Right cardiac atrium (tissue), 5 donors: Measurements from ENCODE around the gene PRIM2. TPM values are rescaled to one million over a fixed set of nuclear protein-coding genes. Genes with fewer than 3 reads are reported as not detected.
"Not testable (repeated sequence)": the region's sequence is repeated elsewhere in the genome, so short reads cannot be mapped to it uniquely, and the experiment has no call there.

Experiments used
- ATAC-seq, 2 donors: fragments of 200-7000 bp; cut with Tn5 transposase; one replicate each; pipeline versions ENCODE4 v1.8.0 to v1.9.1; 2020; ENCODE audit warnings: moderate library complexity in 2 of 2, mild to moderate bottlenecking in 1 of 2
- DNase-seq, 3 donors: peaks; one replicate each; pipeline ENCODE4 v3.0.0-alpha.2; 2020
- H3K27ac ChIP-seq: one replicate; pipeline ENCODE4 v1.5.1; 2013; ENCODE audit warnings: mild to moderate bottlenecking, low read length, control low read depth, moderate library complexity
- H3K27me3 ChIP-seq: one replicate; pipeline ENCODE4 v1.6.1; 2013; ENCODE audit not compliant: control insufficient read depth, insufficient read depth
- H3K4me1 ChIP-seq: one replicate; pipeline ENCODE4 v1.6.1; 2013; ENCODE audit warnings: low read length; ENCODE audit not compliant: control insufficient read depth, insufficient read depth
- H3K4me3 ChIP-seq: one replicate; pipeline ENCODE4 v1.5.1; 2013; ENCODE audit warnings: low read length, control low read depth
- H3K9me3 ChIP-seq: one replicate; pipeline ENCODE4 v1.6.1; 2013; ENCODE audit warnings: low read length; ENCODE audit not compliant: control insufficient read depth
- WGBS: extraction: QIAGEN DNeasy Blood & Tissue Kit; methylation state at CpG from one replicate; pipeline ENCODE4 v1.1.7; 2013; 5-methylcytosine and 5-hydroxymethylcytosine counted together
- intact Hi-C, 4 donors: fragments of 100-400 bp; cut with DNase I; formaldehyde crosslinking; loops; one replicate each; pipeline versions ENCODE4 v1.11.0 to v1.14.0; 2022 to 2023
- microRNA-seq, 2 donors: library from miRNA; unstranded; fragments of <30 nt; microRNA quantifications; one replicate each; pipeline ENCODE4 v1.2.0, GENCODE V29; 2020 to 2021
- polyA plus RNA-seq: library from polyadenylated mRNA; stranded (reverse); fragments of 200-250 nt; gene quantifications from one replicate; pipeline ENCODE4 v1.2.3, GENCODE V29; 2013
- total RNA-seq, 4 donors: library from RNA; stranded (reverse); fragmentation: NEBNext Ultra II Directional; extraction: Animal tissue kit (Norgen Biotek cat#: 25700); gene quantifications; one replicate each; pipeline ENCODE4 v1.2.1, GENCODE V29; 2021
- donor health status: healthy with polysubstance abuse.
- donor health status: DM: no; HTN: yes; CAD: no.
- donor health status: DM: no; HTN: no; CAD: no.
- donor health status: DM: no; HTN: yes; CAD: no; lungs with severe emphysema.
- donor health status: DM: yes; HTN: yes; CAD: no.

The PRIM2 gene
- total and polyA plus RNA-seq, 5 donors: 3.1 to 6.7 (median 4.8) TPM

- H3K9me3 ChIP-seq, H3K27me3 ChIP-seq, intact Hi-C loops, DNase-seq, H3K4me1 ChIP-seq, H3K27ac ChIP-seq, ATAC-seq, H3K4me3 ChIP-seq: not testable (repeated sequence)
- 87% methylated on average over 4 of the region's 4 CpGs for WGBS
Measured at GRCh38 chr6:57675386-57675785, 358.0 kb downstream of the PRIM2 start.

DNA sequence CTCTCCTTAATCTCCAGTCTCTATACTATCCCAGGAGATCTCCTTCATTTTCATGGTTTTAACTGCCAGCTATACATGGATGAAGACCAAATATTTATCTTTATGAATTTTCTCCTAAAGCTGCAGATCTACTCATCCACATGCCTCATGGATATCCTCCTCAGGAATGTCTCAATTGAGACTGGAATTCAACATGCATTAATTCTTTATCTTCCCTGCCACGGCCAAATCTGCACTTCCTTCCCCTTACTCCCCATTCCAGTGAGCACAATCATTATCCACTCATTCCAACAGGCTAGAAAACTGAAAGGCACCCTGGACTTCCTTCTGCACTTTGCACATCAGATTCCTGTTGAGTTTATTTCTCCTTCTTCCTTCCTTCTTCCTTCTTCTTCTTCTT is 379.0 kb downstream of the PRIM2 start:
- H3K4me3 ChIP-seq, H3K27me3 ChIP-seq, H3K9me3 ChIP-seq, DNase-seq, intact Hi-C loops, H3K27ac ChIP-seq, ATAC-seq, H3K4me1 ChIP-seq: not testable (repeated sequence)
- WGBS: 13% methylated on average over 1 of the region's 1 CpG

Small RNA genes lying within 50 kb of the gene (microRNA-seq; reads per million reads assigned to microRNA genes)
- gene MIR548U: 0 reads per million in 2 donors

Other genes starting within 250 kb of the PRIM2 start
- gene ZNF451, start 227.4 kb upstream of the PRIM2 start, total RNA-seq: 10 to 100 TPM; 27.1 to 41.9 (median 28.7) TPM
- 11.0 TPM for gene ZNF451, start 227.4 kb upstream of the PRIM2 start, polyA plus RNA-seq
- 10 to 100 TPM; 11.3 to 17.8 (median 16.0) TPM for gene BAG2, start 145.3 kb upstream of the PRIM2 start, total RNA-seq
- gene BAG2, start 145.3 kb upstream of the PRIM2 start, polyA plus RNA-seq: 10.1 TPM
- 10 to 100 TPM; 11.1 to 20.7 (median 11.5) TPM for gene RAB23, start 95.3 kb upstream of the PRIM2 start, total RNA-seq
- gene RAB23, start 95.3 kb upstream of the PRIM2 start, polyA plus RNA-seq: 6.1 TPM